B cell (primary cell): ENCODE data around the gene MYRIP.

ENCODE experiments used
- EZH2 ChIP-seq: IDR thresholded peaks from 2 replicates; pipeline ENCODE4 v1.6.1; 2012; ENCODE audit warnings: borderline replicate concordance, low read depth, mild to moderate bottlenecking, moderate library complexity, low read length; ENCODE audit not compliant: insufficient read depth, poor library complexity, severe bottlenecking
- TF ChIP-seq, protein P1 (sequence below): fragments of 200-600 bp; IDR thresholded peaks from one replicate; pipeline ENCODE4 v1.8.0; 2022; ENCODE audit warnings: antibody characterized with exemption, mild to moderate bottlenecking

DNA sequence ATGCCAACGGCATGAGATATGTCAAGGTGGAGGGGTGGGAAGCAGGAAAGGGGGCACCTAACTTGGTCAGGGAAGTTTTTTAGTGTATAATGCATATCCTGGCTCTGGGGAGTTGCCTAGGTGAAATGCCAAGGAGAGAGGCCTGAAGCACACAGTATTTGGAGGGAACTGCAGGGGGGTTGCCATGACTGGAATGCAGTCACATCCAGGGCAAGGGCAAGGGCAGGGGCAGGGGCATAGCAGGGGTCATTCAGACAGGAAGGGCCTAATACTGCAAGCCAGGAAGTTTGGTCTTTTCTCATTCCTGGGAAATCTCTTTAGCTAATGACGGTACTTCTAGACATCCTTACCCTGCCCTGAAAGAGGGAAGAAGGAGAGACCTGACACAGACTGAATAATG lies 60.5 kb downstream of the MYRIP start:
- TF ChIP-seq, protein P1, sequence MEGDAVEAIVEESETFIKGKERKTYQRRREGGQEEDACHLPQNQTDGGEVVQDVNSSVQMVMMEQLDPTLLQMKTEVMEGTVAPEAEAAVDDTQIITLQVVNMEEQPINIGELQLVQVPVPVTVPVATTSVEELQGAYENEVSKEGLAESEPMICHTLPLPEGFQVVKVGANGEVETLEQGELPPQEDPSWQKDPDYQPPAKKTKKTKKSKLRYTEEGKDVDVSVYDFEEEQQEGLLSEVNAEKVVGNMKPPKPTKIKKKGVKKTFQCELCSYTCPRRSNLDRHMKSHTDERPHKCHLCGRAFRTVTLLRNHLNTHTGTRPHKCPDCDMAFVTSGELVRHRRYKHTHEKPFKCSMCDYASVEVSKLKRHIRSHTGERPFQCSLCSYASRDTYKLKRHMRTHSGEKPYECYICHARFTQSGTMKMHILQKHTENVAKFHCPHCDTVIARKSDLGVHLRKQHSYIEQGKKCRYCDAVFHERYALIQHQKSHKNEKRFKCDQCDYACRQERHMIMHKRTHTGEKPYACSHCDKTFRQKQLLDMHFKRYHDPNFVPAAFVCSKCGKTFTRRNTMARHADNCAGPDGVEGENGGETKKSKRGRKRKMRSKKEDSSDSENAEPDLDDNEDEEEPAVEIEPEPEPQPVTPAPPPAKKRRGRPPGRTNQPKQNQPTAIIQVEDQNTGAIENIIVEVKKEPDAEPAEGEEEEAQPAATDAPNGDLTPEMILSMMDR = no peak
- no peak for TF ChIP-seq EZH2
